Brain microvascular endothelial cell (primary cell): ENCODE data around the gene ZFC3H1.
"Not testable (repeated sequence)": the region's sequence is repeated elsewhere in the genome, so short reads cannot be mapped to it uniquely, and the experiment has no call there.

ENCODE experiments used
- DNase-seq: peaks from one replicate; pipeline ENCODE4 v3.0.0-alpha.2; 2020
- H3K27ac ChIP-seq: fragments of 250-450 bp; sonication (Bioruptor Pico); 2 replicates; pipeline ENCODE4 v1.5.1; 2020; ENCODE audit warnings: mild to moderate bottlenecking, moderate library complexity
- H3K27me3 ChIP-seq: fragments of 250-450 bp; sonication (Bioruptor Pico); replicated peaks from 2 replicates; pipeline ENCODE4 v1.5.1; 2020; ENCODE audit warnings: mild to moderate bottlenecking
- H3K36me3 ChIP-seq: fragments of 250-450 bp; sonication (Bioruptor Pico); replicated peaks from 2 replicates; pipeline ENCODE4 v1.5.1; 2020; ENCODE audit warnings: mild to moderate bottlenecking
- H3K4me3 ChIP-seq: 2 replicates; pipeline ENCODE4 v1.5.1; 2011; ENCODE audit warnings: low read depth, mild to moderate bottlenecking, control low read depth, low read length, moderate library complexity
- CTCF ChIP-seq: IDR thresholded peaks from 2 replicates; pipeline ENCODE4 v1.5.1; 2011; ENCODE audit warnings: low read depth, mild to moderate bottlenecking, moderate library complexity, low read length, control low read depth, inconsistent platforms; ENCODE audit errors: missing control alignments
- in situ Hi-C: cut with HindIII; loops from 2 replicates; pipeline ENCODE4 v1.10.0; 2017; ENCODE audit warnings: low sequenced_read_pairs, low pct_ligation_motif_present

ZFC3H1 gene

GRCh38 chr12:71578694-71579258 lies 84.9 kb downstream of the ZFC3H1 start:
- no peak overlapping the region for H3K27ac ChIP-seq
- DNase-seq, result no peak
- H3K27me3 ChIP-seq, result no peaks in the 10 kb centered on the region
- in situ Hi-C loops, result no loop called here
- no peaks in the 10 kb centered on the region for H3K36me3 ChIP-seq
- no peak for TF ChIP-seq CTCF
- no peak overlapping the region for H3K4me3 ChIP-seq

- in situ Hi-C loops, result no loop called here
- H3K27me3 ChIP-seq, result no peaks in the 10 kb centered on the region
- TF ChIP-seq CTCF, result no peak
- no peak overlapping the region for H3K4me3 ChIP-seq
- H3K27ac ChIP-seq, result no peak overlapping the region
- DNase-seq, result no peak
- no peaks in the 10 kb centered on the region for H3K36me3 ChIP-seq
Observed at GRCh38 chr12:71576496-71576895, 87.2 kb downstream of the ZFC3H1 start.

GRCh38 chr12:71569885-71570284 lies 93.8 kb downstream of the ZFC3H1 start:
- H3K36me3 ChIP-seq, DNase-seq, H3K4me3 ChIP-seq, H3K27me3 ChIP-seq, in situ Hi-C loops, H3K27ac ChIP-seq: not testable (repeated sequence)

- no peaks in the 10 kb centered on the region for H3K27me3 ChIP-seq
- H3K27ac ChIP-seq, result no peak overlapping the region
- TF ChIP-seq CTCF, result no peak
- no peaks in the 10 kb centered on the region for H3K36me3 ChIP-seq
- in situ Hi-C loops, result no loop called here
- no peak for DNase-seq
- no peak overlapping the region for H3K4me3 ChIP-seq
Observed at GRCh38 chr12:71567537-71567936, 96.1 kb downstream of the ZFC3H1 start.

- Histone ChIP-seq H3K27me3 (no peaks in the 10 kb centered on the region), H3K36me3 (no peaks in the 10 kb centered on the region), H3K27ac (no peak overlapping the region), H3K4me3 (no peak overlapping the region)
- in situ Hi-C loops, result no loop called here
- DNase-seq, result no peak
- TF ChIP-seq CTCF, result no peak
Observed at GRCh38 chr12:71566655-71567054, 97.0 kb downstream of the ZFC3H1 start.

GRCh38 chr12:71565535-71565934 lies 98.1 kb downstream of the ZFC3H1 start:
- Histone ChIP-seq H3K27me3 (no peaks in the 10 kb centered on the region), H3K4me3 (no peak overlapping the region), H3K27ac (no peak overlapping the region), H3K36me3 (no peaks in the 10 kb centered on the region)
- no peak for DNase-seq
- TF ChIP-seq CTCF, result no peak
- in situ Hi-C loops, result no loop called here
